HepG2 (cell line): ENCODE data around the gene MTCH1. TPM values are rescaled to one million over a fixed set of nuclear protein-coding genes. Genes with fewer than 3 reads are reported as not detected.

Experiments used
- ATAC-seq: fragments of 200-7000 bp; cut with Tn5 transposase; 3 replicates; pipeline ENCODE4 v1.9.1; 2020; ENCODE audit warnings: mild to moderate bottlenecking, moderate library complexity
- BruUV-seq: library from RNA; stranded (reverse); fragments of 400-500 nt; replicated peaks from 2 replicates; lab custom pipeline; 2021; lab: Mats Ljungman, UMichigan
- CTCF ChIA-PET: fragments of 300-600 bp; formaldehyde crosslinking; extraction: SDS; loops from one replicate; lab custom pipeline; 2021; ENCODE audit warnings: low total read pairs, inconsistent platforms, low intra/inter-chr PET ratio; lab: Yijun Ruan, JAX
- POLR2A ChIA-PET: fragments of 350-600 bp; sonication (Branson Sonifier 250); formaldehyde crosslinking; loops from one replicate; lab custom pipeline; 2020; ENCODE audit warnings: antibody characterized with exemption, inconsistent platforms; lab: Yijun Ruan, JAX
- DNase-seq: peaks from one replicate; pipeline ENCODE4 v3.0.0-alpha.2; 2015; ENCODE audit warnings: low spot score
- FAIRE-seq: peaks from 3 replicates; lab custom pipeline; 2011; peaks lifted over from hg19 to GRCh38; lab: Jason Lieb, UNC
- H2AFZ ChIP-seq: one replicate; pipeline ENCODE4 v1.6.1; 2011; ENCODE audit warnings: low read length, inconsistent platforms
- H3K27ac ChIP-seq: fragments of 300-600 bp; 3 replicates; pipeline ENCODE4 v1.8.0; 2011; ENCODE audit warnings: mixed run types, mild to moderate bottlenecking, mixed read lengths, low read length, inconsistent platforms; ENCODE audit not compliant: insufficient read depth; ENCODE audit errors: extremely low read length
- H3K27me3 ChIP-seq, 2 experiments: fragments of 200-600 bp in 1 of 2; 2 replicates in 1 of 2; 3 replicates in 1 of 2; pipeline versions ENCODE4 v1.6.0 to v1.8.0; 2011; ENCODE audit warnings: low read length in 2 of 2, mild to moderate bottlenecking in 2 of 2, moderate library complexity in 2 of 2, inconsistent platforms in 1 of 2; ENCODE audit not compliant: insufficient read depth in 2 of 2, control insufficient read depth in 1 of 2
- H3K36me3 ChIP-seq, 2 experiments: fragments of 200-600 bp in 1 of 2; replicated peaks in 1 of 2; 2 replicates in 1 of 2; 3 replicates in 1 of 2; pipeline versions ENCODE4 v1.5.1 to v1.8.0; 2011; ENCODE audit warnings: low read length in 2 of 2, inconsistent platforms in 1 of 2; ENCODE audit not compliant: insufficient read depth in 2 of 2, control insufficient read depth in 1 of 2
- H3K4me1 ChIP-seq: 2 replicates; pipeline ENCODE4 v1.5.1; 2012; ENCODE audit warnings: low read length, inconsistent platforms; ENCODE audit not compliant: insufficient read depth
- H3K4me2 ChIP-seq: 2 replicates; pipeline ENCODE4 v1.6.0; 2011; ENCODE audit warnings: low read depth, low read length, inconsistent platforms
- H3K4me3 ChIP-seq, 3 experiments: fragments of 200-600 bp in 1 of 3; sonication (generic), shearing (Covaris generic) in 1 of 3; replicated peaks in 1 of 3; 2 replicates each; pipeline ENCODE4 v1.5.1; 2011 to 2016; ENCODE audit warnings: low read length in 3 of 3, inconsistent platforms in 2 of 3, low read depth in 2 of 3, mild to moderate bottlenecking in 2 of 3, control low read depth in 1 of 3, mixed read lengths in 1 of 3; ENCODE audit not compliant: insufficient read depth in 1 of 3
- H3K79me2 ChIP-seq: one replicate; pipeline ENCODE4 v1.6.1; 2011; ENCODE audit warnings: low read length, inconsistent platforms; ENCODE audit not compliant: insufficient read depth
- H3K9ac ChIP-seq: 2 replicates; pipeline ENCODE4 v1.6.0; 2011; ENCODE audit warnings: mild to moderate bottlenecking, low read depth, low read length, inconsistent platforms; ENCODE audit not compliant: insufficient read depth
- H3K9me3 ChIP-seq: 2 replicates; pipeline ENCODE4 v1.5.1; 2012; ENCODE audit warnings: mild to moderate bottlenecking, low read length
- H4K20me1 ChIP-seq: 2 replicates; pipeline ENCODE4 v1.6.0; 2011; ENCODE audit warnings: inconsistent platforms, mild to moderate bottlenecking, low read length, moderate library complexity; ENCODE audit not compliant: insufficient read depth
- FOSL2 ChIP-seq: sonication (generic); formaldehyde crosslinking; IDR thresholded peaks from 2 replicates; pipeline ENCODE4 v1.4.0; 2020; ENCODE audit warnings: missing genetic modification reagents
- MTF1 ChIP-seq: sonication (generic); formaldehyde crosslinking; IDR thresholded peaks from 2 replicates; pipeline ENCODE4 v1.5.0; 2020; ENCODE audit warnings: missing genetic modification reagents
- NFE2L2 ChIP-seq: fragments of 150-350 bp; IDR thresholded peaks from 2 replicates; pipeline ENCODE4 v1.6.1; 2014; ENCODE audit warnings: low read length
- SNAPC2 ChIP-seq: sonication (generic); formaldehyde crosslinking; IDR thresholded peaks from 2 replicates; pipeline ENCODE4 v1.8.1; 2022; ENCODE audit warnings: mild to moderate bottlenecking, missing genetic modification reagents
- TEAD3 ChIP-seq: optimal IDR thresholded peaks from 2 replicates; pipeline ENCODE3; 2016; ENCODE audit warnings: borderline replicate concordance
- ZNF230 ChIP-seq: sonication (generic); formaldehyde crosslinking; IDR thresholded peaks from 2 replicates; pipeline ENCODE4 v1.4.0; 2020; ENCODE audit warnings: mild to moderate bottlenecking, missing genetic modification reagents
- ZSCAN25 ChIP-seq: sonication (generic); formaldehyde crosslinking; IDR thresholded peaks from 2 replicates; pipeline ENCODE4 v1.8.0; 2022; ENCODE audit warnings: mild to moderate bottlenecking, missing genetic modification reagents
- WGBS: methylation state at CpG from one replicate; pipeline ENCODE4 v1.1.6; 2017; ENCODE audit warnings: low lambda C conversion rate; 5-methylcytosine and 5-hydroxymethylcytosine counted together
- in situ Hi-C: cut with HindIII; loops from 2 replicates; pipeline ENCODE4 v1.10.0; 2017; ENCODE audit warnings: low pct_unique_long_range_greater_than_20kb; ENCODE audit not compliant: extremely low pct_ligation_motif_present
- intact Hi-C: fragments of 100-400 bp; cut with micrococcal nuclease; formaldehyde crosslinking; loops from one replicate; pipeline ENCODE4 v1.10.0; 2022; ENCODE audit not compliant: unreplicated experiment
- polyA plus RNA-seq, 8 experiments: library from polyadenylated mRNA; depleted of rRNA in 3 of 8; stranded (reverse) in 7 of 8; unstranded in 1 of 8; fragments of >200 nt; fragmentation: Illumina TruSeq in 4 of 8; extraction: Trizol in 4 of 8; gene quantifications; 2 replicates each; pipeline versions ENCODE4 v1.2.1 to v1.2.3, GENCODE V29; 2011 to 2016; ENCODE audit warnings: low read depth in 4 of 8, missing spikeins in 1 of 8, mixed read lengths in 1 of 8; ENCODE audit not compliant: insufficient read depth in 1 of 8
- total RNA-seq, 5 experiments: library from RNA; depleted of rRNA; stranded (reverse); fragments of >200 nt; fragmentation: Illumina TruSeq; extraction: Trizol; gene quantifications; 2 replicates each; pipeline ENCODE4 v1.2.3, GENCODE V29; 2016; ENCODE audit warnings: low read depth in 1 of 5
- TF ChIP-seq, protein P1 (sequence below): sonication (generic); formaldehyde crosslinking; IDR thresholded peaks from 2 replicates; pipeline ENCODE4 v1.4.0; 2020; ENCODE audit warnings: missing genetic modification reagents
- TF ChIP-seq, protein P2 (sequence below): sonication (generic); formaldehyde crosslinking; IDR thresholded peaks from 2 replicates; pipeline ENCODE4 v1.4.0; 2020; ENCODE audit warnings: missing genetic modification reagents; ENCODE audit errors: not compliant biosample characterization
- TF ChIP-seq, protein P3 (sequence below): sonication (generic); formaldehyde crosslinking; IDR thresholded peaks from 2 replicates; pipeline ENCODE4 v1.4.0; 2020; ENCODE audit warnings: mild to moderate bottlenecking, missing genetic modification reagents
- TF ChIP-seq, protein P4 (sequence below): sonication (generic); formaldehyde crosslinking; IDR thresholded peaks from 2 replicates; pipeline ENCODE4 v1.4.0; 2020; ENCODE audit warnings: mild to moderate bottlenecking, missing genetic modification reagents

MTCH1 gene
- total and polyA plus RNA-seq, 2 of the 13 experiments (the other 11 are each of a cell fraction or from before 2014, with no cell fraction given): 86.2 to 144 TPM

DNA sequence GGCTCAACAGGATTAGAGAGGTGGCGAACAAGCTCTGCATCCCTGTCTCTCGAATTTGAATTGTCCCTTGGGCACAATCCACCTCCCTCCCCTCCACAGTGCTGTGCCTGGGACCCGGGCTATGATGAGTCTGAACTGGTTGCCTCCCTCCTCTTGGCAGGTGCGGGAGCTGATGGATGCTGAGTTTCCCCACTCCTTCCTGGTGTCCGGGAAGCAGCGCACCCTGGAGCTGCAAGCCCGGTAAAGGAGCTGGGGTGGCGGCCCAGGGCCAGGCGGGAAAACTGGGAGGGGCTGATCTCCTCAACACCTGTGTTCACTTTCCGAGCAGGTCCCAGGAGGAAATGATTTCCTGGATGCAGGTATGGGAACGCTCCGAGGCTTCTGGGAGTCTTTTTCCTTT, 34.4 kb upstream of the MTCH1 start:
- Histone ChIP-seq H3K79me2 (no peaks in the 10 kb centered on the region), H3K27me3 (peaks cover 0 to 12% of the 10 kb centered on the region in 2 experiments; a peak in 3 of 5 replicates), H2AFZ (no peak overlapping the region), H4K20me1 (no peaks in the 10 kb centered on the region), H3K27ac (no peak overlapping the region), H3K4me1 (peaks cover 56% of the 10 kb centered on the region), H3K9me3 (no peaks in the 10 kb centered on the region), H3K4me2 (no peak overlapping the region), H3K4me3 (no peak overlapping the region), H3K9ac (no peak overlapping the region), H3K36me3 (no peaks in the 10 kb centered on the region)
- in situ Hi-C loops (loop anchor here (5.0 to 10.0 kb wide), 2 partner anchors 154 to 187 kb away; partner anchors contain the start of gene PIM1), intact Hi-C loops (no loop called here)
- DNase-seq (no peak), ATAC-seq (no peak), FAIRE-seq (no peak)
- TF ChIP-seq, protein P1, sequence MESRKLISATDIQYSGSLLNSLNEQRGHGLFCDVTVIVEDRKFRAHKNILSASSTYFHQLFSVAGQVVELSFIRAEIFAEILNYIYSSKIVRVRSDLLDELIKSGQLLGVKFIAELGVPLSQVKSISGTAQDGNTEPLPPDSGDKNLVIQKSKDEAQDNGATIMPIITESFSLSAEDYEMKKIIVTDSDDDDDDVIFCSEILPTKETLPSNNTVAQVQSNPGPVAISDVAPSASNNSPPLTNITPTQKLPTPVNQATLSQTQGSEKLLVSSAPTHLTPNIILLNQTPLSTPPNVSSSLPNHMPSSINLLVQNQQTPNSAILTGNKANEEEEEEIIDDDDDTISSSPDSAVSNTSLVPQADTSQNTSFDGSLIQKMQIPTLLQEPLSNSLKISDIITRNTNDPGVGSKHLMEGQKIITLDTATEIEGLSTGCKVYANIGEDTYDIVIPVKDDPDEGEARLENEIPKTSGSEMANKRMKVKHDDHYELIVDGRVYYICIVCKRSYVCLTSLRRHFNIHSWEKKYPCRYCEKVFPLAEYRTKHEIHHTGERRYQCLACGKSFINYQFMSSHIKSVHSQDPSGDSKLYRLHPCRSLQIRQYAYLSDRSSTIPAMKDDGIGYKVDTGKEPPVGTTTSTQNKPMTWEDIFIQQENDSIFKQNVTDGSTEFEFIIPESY (CRISPR knock-in tag): peak; percentile 53; the same call in 1 of the 2 replicates
- TF ChIP-seq SNAPC2: no peak
- WGBS: 25% methylated on average over 12 of the region's 12 CpGs
- BruUV-seq: no TSS peak
- CTCF ChIA-PET: interaction anchor here (1.9 to 7.8 kb wide), 2 partner anchors 9 to 189 kb away, joined by 4 to 268 read pairs; no protein-coding TSS in a partner anchor
- POLR2A ChIA-PET: interaction anchor here (2.8 kb wide), 1 partner anchor 156 kb away, joined by 10 read pairs; no protein-coding TSS in a partner anchor

DNA sequence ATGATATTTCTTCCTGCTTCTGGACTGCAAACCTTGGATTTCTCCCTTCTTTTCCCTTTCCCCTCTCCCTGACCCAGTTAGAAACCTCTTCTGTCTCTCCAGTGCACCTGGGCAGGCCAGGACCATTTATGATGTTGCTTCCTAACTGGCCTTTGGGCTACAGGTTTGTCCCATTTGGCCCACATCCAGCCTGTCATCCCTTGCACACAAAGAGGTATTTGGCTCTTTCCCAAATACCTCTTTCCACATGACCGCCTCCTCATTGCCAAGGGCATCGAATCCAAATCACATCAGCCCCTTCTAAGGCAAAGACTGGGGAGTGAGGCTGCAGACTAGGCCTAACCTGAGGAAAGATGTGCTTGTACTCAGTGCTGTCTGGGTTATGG, 33.1 kb upstream of the MTCH1 start:
- DNase-seq: peak; percentile 60
- Histone ChIP-seq H3K9me3 (no peaks in the 10 kb centered on the region), H3K4me1 (peaks cover 46% of the 10 kb centered on the region), H3K27me3 (peaks cover under 1 to 9% of the 10 kb centered on the region in 2 experiments; a peak in 2 of 5 replicates), H3K4me3 (no peak overlapping the region), H3K27ac (no peak overlapping the region), H3K36me3 (no peaks in the 10 kb centered on the region), H3K79me2 (no peaks in the 10 kb centered on the region), H3K9ac (no peak overlapping the region), H2AFZ (no peak overlapping the region), H3K4me2 (no peak overlapping the region), H4K20me1 (no peaks in the 10 kb centered on the region)
- POLR2A ChIA-PET: interaction anchor here (1.6 to 2.8 kb wide), 4 partner anchors 33 to 190 kb away, joined by 5 to 14 read pairs (median 10); partner anchors contain the start of genes C6orf89 and MTCH1
- no TSS peak for BruUV-seq
- no peak for ATAC-seq
- WGBS: 0% methylated on average over 2 of the region's 2 CpGs
- in situ Hi-C loops (loop anchor here (10.0 kb wide), 2 partner anchors 134 to 244 kb away; partner anchors contain the start of gene C6orf89), intact Hi-C loops (loop anchor here (2.0 to 5.0 kb wide), 2 partner anchors 33 to 42 kb away; no protein-coding TSS in a partner anchor)
- no peak for FAIRE-seq
- TF ChIP-seq MTF1 (CRISPR knock-in tag) (no peak), TEAD3 (CRISPR knock-in tag) (peak; percentile 57), NFE2L2 (no peak), ZSCAN25 (peak; percentile 5; the same call in 1 of the 2 replicates), ZNF230 (CRISPR knock-in tag) (0 out of 2 replicates have a peak, but pooled peaks have one; percentile 6), FOSL2 (CRISPR knock-in tag) (peak; percentile 9; the same call in 1 of the 2 replicates)
- TF ChIP-seq, protein P2, sequence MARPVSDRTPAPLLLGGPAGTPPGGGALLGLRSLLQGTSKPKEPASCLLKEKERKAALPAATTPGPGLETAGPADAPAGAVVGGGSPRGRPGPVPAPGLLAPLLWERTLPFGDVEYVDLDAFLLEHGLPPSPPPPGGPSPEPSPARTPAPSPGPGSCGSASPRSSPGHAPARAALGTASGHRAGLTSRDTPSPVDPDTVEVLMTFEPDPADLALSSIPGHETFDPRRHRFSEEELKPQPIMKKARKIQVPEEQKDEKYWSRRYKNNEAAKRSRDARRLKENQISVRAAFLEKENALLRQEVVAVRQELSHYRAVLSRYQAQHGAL (CRISPR knock-in tag): no peak
- TF ChIP-seq, protein P3, sequence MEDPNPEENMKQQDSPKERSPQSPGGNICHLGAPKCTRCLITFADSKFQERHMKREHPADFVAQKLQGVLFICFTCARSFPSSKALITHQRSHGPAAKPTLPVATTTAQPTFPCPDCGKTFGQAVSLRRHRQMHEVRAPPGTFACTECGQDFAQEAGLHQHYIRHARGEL (CRISPR knock-in tag): 0 out of 2 replicates have a peak, but pooled peaks have one; percentile 69
- TF ChIP-seq, protein P4, sequence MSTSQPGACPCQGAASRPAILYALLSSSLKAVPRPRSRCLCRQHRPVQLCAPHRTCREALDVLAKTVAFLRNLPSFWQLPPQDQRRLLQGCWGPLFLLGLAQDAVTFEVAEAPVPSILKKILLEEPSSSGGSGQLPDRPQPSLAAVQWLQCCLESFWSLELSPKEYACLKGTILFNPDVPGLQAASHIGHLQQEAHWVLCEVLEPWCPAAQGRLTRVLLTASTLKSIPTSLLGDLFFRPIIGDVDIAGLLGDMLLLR (CRISPR knock-in tag): 0 out of 2 replicates have a peak, but pooled peaks have one; percentile 18
- CTCF ChIA-PET: interaction anchor here (0.9 to 7.8 kb wide), 14 partner anchors 10 to 296 kb away, joined by 3 to 268 read pairs (median 6); partner anchors contain the start of genes C6orf89 and MTCH1
